ENCODE measurements around the gene BTBD9. TPM values are rescaled to one million over a fixed set of nuclear protein-coding genes. Genes with fewer than 3 reads are reported as not detected.
A peak's percentile ranks its signal among the peaks of the same experiment; 100 is the strongest.
"Not testable (repeated sequence)": the region's sequence is repeated elsewhere in the genome, so short reads cannot be mapped to it uniquely, and the experiment has no call there.

BTBD9 gene
- total RNA-seq, 1 donor from 2014 or later, result 14.9 TPM

DNA sequence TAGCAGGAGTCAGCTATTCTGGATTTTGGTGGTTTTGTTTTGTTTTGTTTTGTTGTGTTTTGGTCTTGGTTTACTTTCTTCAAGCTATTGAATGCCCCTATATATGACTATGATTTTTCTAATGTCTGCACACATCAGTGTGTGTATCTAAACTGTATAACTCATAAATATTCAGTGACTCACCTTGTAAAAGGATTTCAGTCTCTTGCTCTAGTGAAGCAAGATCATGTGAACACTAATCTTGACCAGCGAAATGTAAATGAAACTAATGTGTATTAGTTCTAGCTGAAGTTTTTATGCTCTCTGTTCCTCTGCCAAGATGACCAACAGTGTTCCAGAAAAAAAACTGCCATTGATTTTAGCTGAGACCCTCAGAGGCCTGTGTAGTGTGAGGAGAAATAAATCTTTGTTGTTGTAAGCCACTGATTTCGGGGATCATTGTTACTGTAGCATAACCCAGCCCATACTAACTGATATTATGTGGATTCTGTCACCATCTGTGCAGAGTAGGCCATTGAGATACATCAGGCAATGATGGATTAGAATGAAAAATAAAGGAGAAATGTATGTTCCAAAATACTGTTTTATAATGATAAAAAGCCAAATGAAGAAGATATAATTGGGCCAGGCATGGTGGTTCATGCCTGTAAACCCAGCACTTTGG, 11.5 kb upstream of the BTBD9 start:
- no peak for DNase-seq
- intact Hi-C loops (cut with DNase I), result no loop called here
- ATAC-seq (ENCODE audit: poor library complexity), result no peak

DNA sequence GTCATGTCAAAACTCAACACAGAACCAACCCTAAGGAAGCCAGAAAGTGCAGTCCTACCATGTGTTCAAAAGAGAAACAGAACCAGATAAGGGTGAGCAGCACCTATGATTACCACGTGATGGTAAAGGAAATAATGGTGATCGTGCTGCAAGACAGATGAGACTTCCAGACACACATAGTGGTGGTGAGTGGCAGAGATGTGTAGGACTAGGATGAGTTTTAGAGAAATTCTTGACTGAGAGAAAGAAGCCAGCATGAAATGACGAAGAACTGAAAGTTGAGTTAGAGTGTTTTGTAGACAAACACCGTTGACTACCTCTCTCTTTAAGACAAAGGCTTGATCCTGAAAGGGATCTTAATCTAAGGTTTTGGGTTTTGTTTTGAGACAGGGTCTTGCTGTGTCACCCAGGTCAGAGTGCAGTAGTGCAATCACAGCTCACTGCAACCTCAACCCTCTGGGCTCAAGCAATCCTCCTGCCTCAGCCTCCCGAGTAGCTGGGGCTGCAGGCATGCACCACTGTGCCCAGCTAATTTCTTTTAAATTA, 10.6 kb upstream of the BTBD9 start:
- ATAC-seq (ENCODE audit: poor library complexity) (no peak), DNase-seq (no peak)
- intact Hi-C loops (cut with DNase I), result no loop called here

DNA sequence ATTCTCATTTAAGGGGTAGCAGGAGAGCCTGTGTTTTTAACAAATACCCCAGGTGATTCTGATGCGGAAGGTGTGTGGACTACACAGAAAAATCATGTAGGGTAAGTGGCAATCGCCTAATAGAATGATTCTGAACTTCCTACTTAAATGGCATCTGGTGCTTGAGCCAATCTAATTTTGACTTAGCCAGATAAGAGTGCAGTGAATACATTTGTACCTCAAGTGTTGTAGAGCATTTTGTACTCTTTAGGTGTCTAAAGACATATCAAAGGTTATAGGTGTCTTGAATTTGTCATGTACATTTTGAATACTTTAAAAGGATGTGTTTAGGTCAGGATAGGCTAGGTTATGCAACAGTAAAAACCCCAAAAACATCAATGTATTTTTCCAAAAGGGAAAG, 10.0 kb upstream of the BTBD9 start:
- ATAC-seq (ENCODE audit: poor library complexity) (peak; percentile 52), DNase-seq (no peak)
- intact Hi-C loops (cut with DNase I), result no loop called here

DNA sequence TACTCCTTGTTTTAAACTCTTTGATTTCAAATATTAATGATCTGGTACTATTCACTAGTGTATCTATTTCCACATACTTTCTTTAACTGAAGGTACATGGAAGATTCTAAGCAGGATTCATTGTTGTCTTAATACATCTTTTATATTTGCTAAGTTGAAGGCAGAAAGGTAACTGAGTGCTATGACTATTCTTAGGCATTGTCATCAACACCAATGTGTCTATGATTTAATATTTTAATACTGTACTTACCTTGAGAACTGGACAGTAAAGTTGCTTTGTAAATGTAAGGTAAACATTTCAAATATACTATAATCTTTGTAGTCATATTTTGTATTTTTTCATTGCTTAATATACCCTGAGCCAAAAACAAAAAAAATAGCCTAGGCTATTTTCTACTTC, 8.9 kb upstream of the BTBD9 start:
- ATAC-seq (ENCODE audit: poor library complexity) (peak; percentile 54), DNase-seq (no peak)
- intact Hi-C loops (cut with DNase I), result no loop called here

DNA sequence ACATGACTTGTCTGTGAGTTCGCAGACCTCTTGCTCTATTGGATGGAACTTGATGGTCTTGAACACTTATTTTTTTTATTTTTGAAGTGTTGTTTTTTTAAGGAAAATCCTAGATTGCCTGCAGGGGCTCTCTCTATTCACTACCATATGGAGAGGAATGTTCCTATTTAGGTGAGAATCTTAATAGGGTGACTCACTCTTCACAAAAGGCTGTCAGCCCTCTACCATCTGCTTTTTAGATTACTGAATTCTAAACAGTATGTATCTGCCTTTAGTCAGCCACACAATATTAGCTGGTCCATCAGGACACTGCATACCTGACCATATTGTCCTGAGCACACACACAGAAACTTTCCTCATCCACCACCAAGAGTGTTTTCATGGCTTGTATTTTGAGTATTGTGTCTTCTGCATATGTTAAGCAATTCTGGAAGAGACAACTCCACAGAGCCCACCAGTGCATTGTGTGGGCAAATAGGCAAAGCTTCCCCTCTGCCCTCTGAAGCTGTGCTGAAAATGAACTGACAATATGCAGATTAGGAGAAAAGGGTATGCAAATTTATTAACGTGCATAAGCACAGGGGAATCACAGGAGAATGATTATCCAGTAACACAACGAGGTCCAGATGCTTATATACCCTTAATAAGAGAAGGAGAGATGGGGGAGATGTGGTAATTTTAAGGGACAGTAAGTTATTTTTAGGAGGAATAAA, 6.6 kb upstream of the BTBD9 start:
- intact Hi-C loops (cut with DNase I), result no loop called here
- ATAC-seq (ENCODE audit: poor library complexity), result no peak
- no peak for DNase-seq

DNA sequence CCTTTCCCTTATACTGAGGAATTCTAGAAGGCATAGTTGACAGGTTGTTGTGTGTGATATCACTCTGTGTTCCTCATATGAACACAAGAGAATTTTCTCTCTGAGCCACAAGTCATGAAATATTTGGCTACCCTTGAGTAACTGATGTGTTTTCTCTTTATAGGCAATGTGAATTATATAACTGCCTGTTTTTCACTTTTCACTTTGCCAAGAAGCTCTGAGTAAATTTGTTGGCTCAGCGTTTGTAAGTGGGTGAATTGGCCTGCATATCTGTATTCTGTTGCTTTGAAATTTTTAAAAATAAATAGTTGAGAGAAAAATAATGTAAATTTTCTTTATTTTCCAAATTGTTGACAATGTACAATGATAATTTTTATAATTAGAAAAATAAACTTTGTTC, 5.2 kb upstream of the BTBD9 start:
- no peak for ATAC-seq (ENCODE audit: poor library complexity)
- DNase-seq, result no peak
- intact Hi-C loops (cut with DNase I), result no loop called here

DNA sequence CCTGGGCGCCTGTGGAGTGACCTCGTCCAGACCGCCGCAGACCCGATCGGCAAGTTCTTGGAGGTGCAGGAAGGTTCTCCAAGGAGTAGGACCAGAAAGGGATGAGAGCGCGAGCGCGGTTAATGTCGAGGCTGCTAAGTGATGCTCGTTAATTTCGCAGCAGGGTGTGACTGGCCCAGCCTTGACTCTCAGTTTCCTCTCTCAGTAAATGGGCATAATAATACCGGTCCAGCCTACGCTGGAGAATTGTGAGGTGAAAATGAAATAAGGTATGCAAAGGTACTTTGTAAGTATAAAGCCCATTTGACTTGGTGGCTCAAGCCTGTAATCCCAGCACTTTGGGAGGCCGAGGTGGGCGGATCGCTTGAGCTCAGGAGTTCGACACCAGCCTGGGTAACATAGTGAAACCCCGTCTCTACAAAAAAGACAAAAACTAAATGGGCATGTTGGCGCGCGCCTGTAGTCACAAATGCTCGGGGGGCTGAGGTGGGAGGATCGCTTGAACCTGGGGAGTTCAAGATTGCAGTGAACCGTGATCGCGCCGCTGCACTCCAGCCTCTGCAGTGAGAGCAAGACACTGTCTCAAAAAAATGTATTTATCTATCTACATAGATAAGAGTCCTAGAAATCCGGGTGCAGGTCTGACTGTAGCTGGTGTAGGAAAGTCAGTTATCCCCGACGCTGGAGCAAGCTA, 634 bp upstream of the BTBD9 start:
- intact Hi-C loops (cut with DNase I), result no loop called here
- ATAC-seq (ENCODE audit: poor library complexity), result no peak
- no peak for DNase-seq

DNA sequence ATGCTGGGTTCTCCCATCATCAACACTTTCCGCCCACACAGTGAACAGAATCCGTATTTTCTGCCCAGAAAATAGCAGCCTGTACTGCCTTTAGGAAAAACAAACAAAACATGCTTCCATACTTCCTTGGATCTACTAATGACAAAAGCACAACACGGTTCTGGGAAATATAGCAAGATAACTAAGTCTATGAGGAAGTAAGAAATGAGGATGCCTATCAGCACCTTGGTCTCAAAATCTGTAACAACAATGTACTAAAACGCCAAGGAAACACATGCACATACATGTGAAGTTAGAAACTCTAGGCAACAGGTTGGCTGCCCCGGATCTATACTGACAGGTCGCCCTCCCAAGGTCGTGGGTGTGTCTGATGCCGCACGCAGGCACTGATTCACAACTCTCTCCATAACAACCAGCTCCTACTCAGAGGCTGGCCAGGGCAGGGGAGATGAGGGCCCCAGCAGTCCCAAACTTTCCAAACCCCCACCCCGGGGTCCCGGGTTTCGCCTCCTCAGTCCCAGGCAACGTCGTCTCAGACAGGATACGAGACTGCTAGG, 710 bp downstream of the BTBD9 start:
- intact Hi-C loops (cut with DNase I), result no loop called here
- DNase-seq (peak; percentile 58), ATAC-seq (ENCODE audit: poor library complexity) (peak; percentile 61)

DNA sequence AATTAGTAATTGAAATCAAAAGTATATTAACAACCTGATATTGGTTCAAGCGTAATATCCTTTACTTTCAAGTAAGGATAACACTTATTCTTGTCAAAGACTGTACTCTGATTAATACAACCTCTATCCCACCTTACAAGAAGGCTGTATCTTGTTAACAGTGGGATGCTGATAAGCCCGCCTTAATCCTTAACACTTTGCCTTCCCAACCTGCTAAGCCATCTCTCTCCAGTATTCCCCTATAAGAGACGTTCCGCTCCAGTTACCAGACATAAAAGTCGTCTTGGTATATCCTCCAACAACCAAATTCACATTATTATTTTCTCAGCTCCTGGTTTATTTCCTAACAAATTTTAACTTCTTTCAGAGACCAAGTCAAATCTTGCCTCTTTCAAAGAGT, 2.0 kb downstream of the BTBD9 start:
- intact Hi-C loops (cut with DNase I), result no loop called here
- no peak for ATAC-seq (ENCODE audit: poor library complexity)

DNA sequence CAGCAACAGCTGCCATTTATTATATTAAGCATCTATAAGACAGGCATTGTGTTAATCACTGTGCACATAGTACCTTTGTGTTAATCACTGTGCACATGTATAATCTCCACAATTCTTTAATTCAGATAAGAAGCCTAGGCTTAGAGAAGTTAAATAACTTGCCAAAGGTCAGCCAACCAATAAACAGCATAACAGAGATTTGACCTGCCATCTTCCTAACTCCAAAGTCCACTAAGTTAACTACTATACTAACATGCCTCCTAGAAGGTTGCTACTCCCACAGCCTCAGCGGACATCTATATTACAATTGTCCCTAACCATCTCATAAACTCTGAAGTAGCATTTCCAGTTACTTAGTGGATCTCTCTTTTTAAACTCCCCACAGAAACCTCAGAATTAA, 3.7 kb downstream of the BTBD9 start:
- ATAC-seq (ENCODE audit: poor library complexity) (no peak), DNase-seq (no peak)
- intact Hi-C loops (cut with DNase I), result no loop called here

More for the DNA sequence above, 2.0 kb downstream of the BTBD9 start:
- DNase-seq, result no peak

DNA sequence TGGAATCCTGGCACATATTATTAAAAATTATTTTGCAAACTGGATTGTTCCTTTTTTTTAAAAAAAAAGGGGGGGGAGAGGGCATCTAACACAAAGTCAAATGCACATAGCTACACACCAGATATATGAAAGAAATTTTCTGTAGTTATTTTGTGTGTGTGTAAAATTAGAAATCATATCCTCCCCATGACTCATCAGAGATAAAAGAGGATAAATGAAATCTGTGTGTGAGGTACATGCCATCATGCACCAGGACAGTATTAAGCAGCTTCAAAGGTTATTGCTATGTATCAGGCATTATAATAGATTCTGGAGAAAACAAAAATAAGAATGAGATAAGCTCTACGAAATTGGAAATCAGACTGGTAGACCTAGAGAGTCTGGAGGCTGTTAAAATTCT, 5.2 kb downstream of the BTBD9 start:
- ATAC-seq (ENCODE audit: poor library complexity) (no peak), DNase-seq (no peak)
- intact Hi-C loops (cut with DNase I), result no loop called here

DNA sequence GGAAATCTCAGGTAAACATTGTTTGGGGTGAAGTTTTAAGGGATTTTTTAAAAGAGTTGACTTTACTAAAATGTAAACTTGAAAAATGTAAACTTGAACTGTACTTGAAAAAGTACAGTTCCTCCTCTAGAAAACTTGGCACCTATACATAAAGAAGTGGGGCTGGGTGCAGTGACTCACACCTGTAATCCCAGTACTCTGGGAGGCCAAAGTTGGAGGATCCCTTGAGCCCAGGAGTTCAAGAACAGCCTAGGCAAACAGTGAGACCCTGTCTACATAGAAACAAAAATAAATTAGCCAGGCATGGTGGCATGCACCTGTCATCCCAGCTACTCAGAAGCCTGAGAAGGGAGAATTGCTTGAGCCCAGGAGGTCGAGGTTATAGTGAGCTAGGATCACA, 7.2 kb downstream of the BTBD9 start:
- intact Hi-C loops (cut with DNase I), result no loop called here
- DNase-seq (no peak), ATAC-seq (ENCODE audit: poor library complexity) (no peak)

DNA sequence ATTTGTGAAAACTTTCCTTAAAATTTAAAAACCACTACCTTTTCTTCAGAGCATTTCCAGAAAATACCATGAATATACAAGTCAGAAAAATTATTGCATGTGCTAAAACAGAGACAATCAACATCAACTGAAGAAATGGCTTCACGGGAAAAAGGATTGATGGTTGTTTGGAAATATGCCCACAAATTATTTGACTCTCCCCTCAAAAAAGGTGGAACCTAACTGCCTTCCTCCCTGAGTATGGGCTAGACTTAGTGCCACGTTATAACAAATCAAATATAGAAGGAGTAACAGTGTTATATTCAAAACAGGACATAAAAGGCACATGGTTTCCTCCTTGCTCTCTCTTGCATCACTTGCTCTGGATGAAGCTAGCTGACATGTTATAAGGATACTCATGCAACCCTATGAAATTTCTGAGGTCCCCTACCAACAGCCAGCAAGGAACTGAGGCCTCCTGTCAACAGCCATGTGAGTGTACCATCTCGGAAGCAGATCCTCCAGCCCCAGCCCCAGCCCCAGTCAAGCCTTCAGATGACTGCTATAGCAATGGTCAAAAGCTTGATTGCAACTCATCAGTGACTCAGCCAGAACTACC, 8.4 kb downstream of the BTBD9 start:
- intact Hi-C loops (cut with DNase I), result no loop called here
- DNase-seq (no peak), ATAC-seq (ENCODE audit: poor library complexity) (no peak)

DNA sequence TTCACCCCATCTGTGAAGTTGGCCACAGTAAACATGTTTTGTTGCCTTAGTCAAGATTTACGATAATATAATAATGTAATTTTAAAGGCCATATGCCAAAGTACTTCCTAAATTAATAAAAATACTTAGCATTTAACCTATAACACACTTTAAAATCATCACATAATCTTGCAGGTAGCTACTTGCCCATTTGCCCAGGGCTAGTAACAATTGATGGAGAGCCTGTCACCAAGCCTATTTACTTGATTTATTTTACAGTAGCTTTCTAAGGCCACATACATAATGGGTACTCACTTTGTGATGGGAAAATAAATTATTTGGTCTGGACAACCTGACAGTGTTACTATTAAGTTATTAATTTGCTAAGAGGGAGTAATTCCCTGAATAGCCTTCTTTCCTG, 14.5 kb downstream of the BTBD9 start:
- ATAC-seq (ENCODE audit: poor library complexity), result no peak

DNA sequence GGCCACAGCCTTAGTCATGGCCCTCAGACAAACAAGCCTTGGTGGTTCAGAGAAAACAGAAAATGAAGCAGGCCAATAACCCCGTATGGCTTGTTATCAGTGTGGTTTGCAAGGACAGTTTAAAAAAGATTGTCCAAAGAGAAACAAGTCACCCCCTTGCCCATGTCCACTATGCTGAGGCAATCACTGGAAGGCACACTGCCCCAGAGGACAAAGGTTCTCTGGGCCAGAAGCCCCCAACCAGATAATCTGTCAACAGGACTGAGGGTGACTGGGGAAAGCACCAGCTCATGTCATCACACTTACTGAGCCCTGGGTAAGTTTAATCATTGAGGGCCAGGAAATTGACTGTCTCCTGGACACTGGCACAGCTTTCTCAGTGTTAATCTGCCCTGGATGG, 20.4 kb downstream of the BTBD9 start:
- DNase-seq; ATAC-seq (ENCODE audit: poor library complexity); intact Hi-C loops (cut with DNase I): not testable (repeated sequence)

More for the DNA sequence above, 14.5 kb downstream of the BTBD9 start:
- intact Hi-C loops (cut with DNase I), result no loop called here
- DNase-seq, result no peak

DNA sequence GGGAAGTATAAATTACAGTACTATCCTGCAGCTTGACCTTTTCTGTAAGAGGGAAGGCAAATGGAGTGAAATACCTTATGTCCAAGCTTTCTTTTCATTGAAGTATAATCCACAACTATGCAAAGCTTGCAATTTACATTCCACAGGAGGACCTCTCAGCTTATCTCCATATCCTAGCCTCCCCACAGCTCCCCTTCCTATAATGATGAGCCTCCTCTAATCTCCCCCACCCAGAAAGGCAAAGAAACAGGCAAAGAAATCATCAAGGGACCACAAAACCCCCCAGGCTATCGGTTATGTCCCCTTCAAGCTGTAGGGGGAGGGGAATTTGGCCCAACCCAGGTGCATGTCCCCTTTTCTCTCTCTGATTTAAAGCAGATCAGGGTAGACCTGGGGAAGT, 21.4 kb downstream of the BTBD9 start:
- DNase-seq; ATAC-seq (ENCODE audit: poor library complexity); intact Hi-C loops (cut with DNase I): not testable (repeated sequence)

DNA sequence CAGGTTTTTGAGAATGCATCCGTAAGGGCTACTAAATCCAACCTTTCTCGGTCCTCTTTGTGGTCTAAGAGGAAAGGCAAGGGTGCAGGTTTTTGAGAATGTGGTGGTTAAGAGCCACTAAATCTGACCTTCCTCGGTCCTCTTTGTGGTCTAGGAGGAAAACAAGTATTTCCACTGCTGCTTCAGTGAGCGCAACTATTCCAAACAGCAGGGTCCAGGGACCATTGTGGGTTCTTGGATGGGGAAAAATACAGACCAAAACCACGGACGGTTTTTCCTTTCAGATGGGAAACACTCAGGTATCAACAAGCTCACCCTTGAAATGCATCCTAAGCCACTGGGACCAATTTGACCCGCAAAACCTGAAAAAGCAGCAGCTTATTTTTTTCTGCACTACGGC, 21.9 kb downstream of the BTBD9 start:
- intact Hi-C loops (cut with DNase I), result no loop called here
- no peak for ATAC-seq (ENCODE audit: poor library complexity)
- no peak for DNase-seq

DNA sequence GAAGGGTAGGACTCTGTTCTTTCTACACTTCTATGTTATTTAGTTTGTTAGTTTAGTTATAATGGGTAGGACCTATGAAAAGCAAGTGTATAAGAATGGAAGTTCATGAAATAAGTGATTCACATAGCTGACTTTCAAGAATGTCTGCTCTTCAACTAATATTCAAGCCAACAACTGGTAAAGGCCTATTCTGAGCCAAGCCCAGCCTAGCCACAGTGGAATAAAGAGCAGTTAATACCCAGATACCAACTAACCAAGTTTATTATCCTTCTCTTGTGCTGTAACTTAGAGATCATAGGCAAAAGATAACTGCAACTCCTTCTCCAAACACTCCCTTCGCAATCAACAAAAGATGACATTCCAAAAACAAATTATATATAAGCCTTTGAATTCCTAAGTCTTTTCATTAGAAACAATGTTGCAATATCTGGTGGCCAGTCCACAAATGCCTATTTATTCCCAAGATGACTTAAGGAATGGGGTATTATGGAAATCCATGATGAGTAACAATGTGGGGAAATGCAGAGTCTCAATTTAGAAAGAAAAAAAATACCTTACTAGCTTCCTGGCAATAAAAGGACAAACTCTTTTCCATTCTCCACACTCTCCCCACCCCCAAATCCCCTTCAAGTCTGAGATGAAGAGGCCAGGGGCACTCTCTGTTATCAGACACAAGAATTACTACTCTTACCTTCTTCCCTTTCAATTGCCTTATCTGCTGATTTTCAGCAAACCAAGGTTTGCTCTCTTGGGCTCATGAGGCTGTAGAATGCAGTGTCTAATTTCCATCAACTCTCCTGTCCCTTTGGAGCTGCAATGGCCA, 27.4 kb downstream of the BTBD9 start:
- ATAC-seq (ENCODE audit: poor library complexity) (no peak), DNase-seq (no peak)
- intact Hi-C loops (cut with DNase I), result no loop called here

Data from Right ventricle myocardium superior (tissue), 1 donor.